Panc1 (cell line): ENCODE measurements around the gene MAPK8IP3. TPM values are rescaled to one million over a fixed set of nuclear protein-coding genes. Genes with fewer than 3 reads are reported as not detected.

ENCODE experiments used
- ATAC-seq: fragments of 200-7000 bp; cut with Tn5 transposase; 2 replicates; pipeline ENCODE4 v1.9.1; 2020; ENCODE audit warnings: mild to moderate bottlenecking, moderate library complexity
- BruUV-seq: library from RNA; stranded (reverse); fragments of 400-500 nt; replicated peaks from 2 replicates; lab custom pipeline; 2021; lab: Mats Ljungman, UMichigan
- CTCF ChIA-PET: fragments of 300-600 bp; sonication (Branson Sonifier 250); formaldehyde crosslinking; loops from one replicate; lab custom pipeline; 2022; ENCODE audit warnings: antibody characterized with exemption; lab: Charles Lee
- POLR2A ChIA-PET: fragments of 300-600 bp; sonication (Branson Sonifier 250); formaldehyde crosslinking; loops from one replicate; lab custom pipeline; 2022; ENCODE audit warnings: antibody characterized with exemption; lab: Charles Lee
- DNase-seq: peaks from one replicate; pipeline ENCODE4 v3.0.0-alpha.2; 2010; ENCODE audit warnings: low read depth, low spot score
- H3K27ac ChIP-seq: 2 replicates; pipeline ENCODE4 v1.5.1; 2011; ENCODE audit warnings: mild to moderate bottlenecking, low read length, inconsistent platforms
- H3K27me3 ChIP-seq: fragments of 200-500 bp; sonication (Bioruptor generic); 2 replicates; pipeline ENCODE4 v1.6.0; 2014; ENCODE audit warnings: low read length, inconsistent platforms; ENCODE audit not compliant: control insufficient read depth, insufficient read depth
- H3K36me3 ChIP-seq: fragments of 200-500 bp; sonication (Bioruptor generic); 2 replicates; pipeline ENCODE4 v1.5.1; 2014; ENCODE audit warnings: inconsistent platforms, mild to moderate bottlenecking, low read length, moderate library complexity; ENCODE audit not compliant: control insufficient read depth, insufficient read depth
- H3K4me1 ChIP-seq: 2 replicates; pipeline ENCODE4 v1.5.1; 2011; ENCODE audit warnings: inconsistent platforms, mild to moderate bottlenecking, low read length, moderate library complexity; ENCODE audit not compliant: control insufficient read depth, insufficient read depth
- H3K4me3 ChIP-seq, 2 experiments: 2 replicates each; pipeline ENCODE4 v1.5.1; 2011 to 2012; ENCODE audit warnings: low read depth in 2 of 2, low read length in 2 of 2, mild to moderate bottlenecking in 2 of 2, inconsistent platforms in 1 of 2, moderate library complexity in 1 of 2
- H3K9me3 ChIP-seq: fragments of 200-500 bp; sonication (Bioruptor generic); 2 replicates; pipeline ENCODE4 v1.5.1; 2014; ENCODE audit warnings: low read depth, mild to moderate bottlenecking, inconsistent platforms, low read length, moderate library complexity; ENCODE audit not compliant: control insufficient read depth, insufficient read depth
- POLR2AphosphoS5 ChIP-seq: IDR thresholded peaks from 2 replicates; pipeline ENCODE4 v1.6.1; 2012; ENCODE audit warnings: mild to moderate bottlenecking, low read depth, low read length, moderate library complexity
- SIN3A ChIP-seq: IDR thresholded peaks from 2 replicates; pipeline ENCODE4 v1.6.1; 2012; ENCODE audit warnings: low read depth, mild to moderate bottlenecking, low read length, moderate library complexity, borderline replicate concordance; ENCODE audit not compliant: insufficient read depth
- TCF7L2 ChIP-seq: IDR thresholded peaks from 2 replicates; pipeline ENCODE4 v1.6.1; 2011; ENCODE audit warnings: mild to moderate bottlenecking, low read depth, low read length, inconsistent platforms
- in situ Hi-C: cut with HindIII; loops from 2 replicates; pipeline ENCODE4 v1.10.0; 2016; ENCODE audit warnings: low sequenced_read_pairs, low pct_unique_long_range_greater_than_20kb
- intact Hi-C: fragments of 100-400 bp; cut with micrococcal nuclease; formaldehyde crosslinking; loops from one replicate; pipeline ENCODE4 v1.10.0; 2022; ENCODE audit not compliant: unreplicated experiment
- total RNA-seq: library from RNA; stranded (reverse); gene quantifications from one replicate; pipeline ENCODE4 v1.2.1, GENCODE V29; 2021; ENCODE audit not compliant: unreplicated experiment
- TF ChIP-seq, protein P1 (sequence below): fragments of 450-650 bp; IDR thresholded peaks from 2 replicates; pipeline ENCODE4 v1.5.1; 2017; ENCODE audit warnings: mild to moderate bottlenecking
- TF ChIP-seq, protein P2 (sequence below), 2 experiments: IDR thresholded peaks; 2 replicates each; pipeline ENCODE4 v1.6.1; 2011 to 2012; ENCODE audit warnings: low read depth in 2 of 2, control low read depth in 1 of 2, low read length in 1 of 2, mild to moderate bottlenecking in 1 of 2, moderate library complexity in 1 of 2; ENCODE audit not compliant: insufficient read depth in 1 of 2

Gene MAPK8IP3
- total RNA-seq, 1 experiment from 2014 or later, result 108 TPM

DNA sequence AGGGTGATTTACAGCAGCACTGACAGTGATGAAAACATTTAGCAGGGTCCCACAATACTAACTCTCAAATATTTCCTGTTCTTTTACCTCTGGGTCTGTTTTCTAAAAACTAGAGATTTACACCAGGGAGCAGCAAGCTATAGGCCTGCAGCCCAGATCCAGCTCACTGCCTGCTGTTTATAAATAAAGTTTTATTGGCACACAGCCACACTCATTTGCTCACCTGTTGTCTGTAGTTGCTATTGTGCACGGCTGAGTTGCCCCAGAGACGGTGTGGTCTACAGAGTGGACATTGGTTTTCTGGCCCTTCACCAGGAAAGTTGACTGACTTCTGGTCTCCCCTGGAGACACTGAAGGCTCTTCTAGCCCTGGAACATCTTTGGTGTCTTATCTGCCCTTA, 44.2 kb upstream of the MAPK8IP3 start:
- H3K9me3 ChIP-seq, result no peaks in the 10 kb centered on the region
- no peak for TF ChIP-seq TCF7L2
- no peak for TF ChIP-seq SIN3A
- TF ChIP-seq, protein P1, sequence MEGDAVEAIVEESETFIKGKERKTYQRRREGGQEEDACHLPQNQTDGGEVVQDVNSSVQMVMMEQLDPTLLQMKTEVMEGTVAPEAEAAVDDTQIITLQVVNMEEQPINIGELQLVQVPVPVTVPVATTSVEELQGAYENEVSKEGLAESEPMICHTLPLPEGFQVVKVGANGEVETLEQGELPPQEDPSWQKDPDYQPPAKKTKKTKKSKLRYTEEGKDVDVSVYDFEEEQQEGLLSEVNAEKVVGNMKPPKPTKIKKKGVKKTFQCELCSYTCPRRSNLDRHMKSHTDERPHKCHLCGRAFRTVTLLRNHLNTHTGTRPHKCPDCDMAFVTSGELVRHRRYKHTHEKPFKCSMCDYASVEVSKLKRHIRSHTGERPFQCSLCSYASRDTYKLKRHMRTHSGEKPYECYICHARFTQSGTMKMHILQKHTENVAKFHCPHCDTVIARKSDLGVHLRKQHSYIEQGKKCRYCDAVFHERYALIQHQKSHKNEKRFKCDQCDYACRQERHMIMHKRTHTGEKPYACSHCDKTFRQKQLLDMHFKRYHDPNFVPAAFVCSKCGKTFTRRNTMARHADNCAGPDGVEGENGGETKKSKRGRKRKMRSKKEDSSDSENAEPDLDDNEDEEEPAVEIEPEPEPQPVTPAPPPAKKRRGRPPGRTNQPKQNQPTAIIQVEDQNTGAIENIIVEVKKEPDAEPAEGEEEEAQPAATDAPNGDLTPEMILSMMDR, result no peak
- TF ChIP-seq, protein P2, sequence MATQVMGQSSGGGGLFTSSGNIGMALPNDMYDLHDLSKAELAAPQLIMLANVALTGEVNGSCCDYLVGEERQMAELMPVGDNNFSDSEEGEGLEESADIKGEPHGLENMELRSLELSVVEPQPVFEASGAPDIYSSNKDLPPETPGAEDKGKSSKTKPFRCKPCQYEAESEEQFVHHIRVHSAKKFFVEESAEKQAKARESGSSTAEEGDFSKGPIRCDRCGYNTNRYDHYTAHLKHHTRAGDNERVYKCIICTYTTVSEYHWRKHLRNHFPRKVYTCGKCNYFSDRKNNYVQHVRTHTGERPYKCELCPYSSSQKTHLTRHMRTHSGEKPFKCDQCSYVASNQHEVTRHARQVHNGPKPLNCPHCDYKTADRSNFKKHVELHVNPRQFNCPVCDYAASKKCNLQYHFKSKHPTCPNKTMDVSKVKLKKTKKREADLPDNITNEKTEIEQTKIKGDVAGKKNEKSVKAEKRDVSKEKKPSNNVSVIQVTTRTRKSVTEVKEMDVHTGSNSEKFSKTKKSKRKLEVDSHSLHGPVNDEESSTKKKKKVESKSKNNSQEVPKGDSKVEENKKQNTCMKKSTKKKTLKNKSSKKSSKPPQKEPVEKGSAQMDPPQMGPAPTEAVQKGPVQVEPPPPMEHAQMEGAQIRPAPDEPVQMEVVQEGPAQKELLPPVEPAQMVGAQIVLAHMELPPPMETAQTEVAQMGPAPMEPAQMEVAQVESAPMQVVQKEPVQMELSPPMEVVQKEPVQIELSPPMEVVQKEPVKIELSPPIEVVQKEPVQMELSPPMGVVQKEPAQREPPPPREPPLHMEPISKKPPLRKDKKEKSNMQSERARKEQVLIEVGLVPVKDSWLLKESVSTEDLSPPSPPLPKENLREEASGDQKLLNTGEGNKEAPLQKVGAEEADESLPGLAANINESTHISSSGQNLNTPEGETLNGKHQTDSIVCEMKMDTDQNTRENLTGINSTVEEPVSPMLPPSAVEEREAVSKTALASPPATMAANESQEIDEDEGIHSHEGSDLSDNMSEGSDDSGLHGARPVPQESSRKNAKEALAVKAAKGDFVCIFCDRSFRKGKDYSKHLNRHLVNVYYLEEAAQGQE (IDR thresholded peaks at IDR 0.05; ENCODE audit: insufficient read depth in 1 of 2, low read depth in 2 of 2, low read length in 1 of 2), result no peak
- no peak for TF ChIP-seq POLR2AphosphoS5
- no peak overlapping the region for H3K27ac ChIP-seq
- ATAC-seq (no peak), DNase-seq (no peak)
- no peaks in the 10 kb centered on the region for H3K27me3 ChIP-seq
- in situ Hi-C loops, result no loop called here
- POLR2A ChIA-PET, result no interaction called here
- H3K36me3 ChIP-seq, result peaks cover 19% of the 10 kb centered on the region
- CTCF ChIA-PET, result no interaction called here
- intact Hi-C loops, result no loop called here
- no peak overlapping the region for H3K4me3 ChIP-seq
- no TSS peak for BruUV-seq
- H3K4me1 ChIP-seq, result no peaks in the 10 kb centered on the region

DNA sequence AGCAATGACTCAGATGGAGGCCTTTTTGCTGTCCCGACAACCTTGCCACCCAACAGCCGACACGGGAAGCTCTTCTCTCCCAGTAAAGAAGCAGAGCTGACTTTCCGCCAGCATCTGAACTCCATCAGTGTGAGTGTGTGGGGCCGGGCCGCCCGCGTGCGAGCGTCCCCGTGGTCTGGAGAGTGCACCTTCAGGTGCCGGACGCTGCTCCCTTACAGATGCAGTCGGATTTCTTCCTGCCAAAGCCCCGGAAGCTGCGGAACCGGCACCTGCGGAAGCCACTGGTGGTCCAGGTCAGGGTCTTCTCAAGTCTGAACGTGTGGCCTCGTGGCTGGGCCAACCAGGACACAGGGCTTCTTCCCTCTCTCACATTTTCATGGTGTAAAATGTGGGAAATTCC, 43.5 kb upstream of the MAPK8IP3 start:
- H3K4me1 ChIP-seq, result no peaks in the 10 kb centered on the region
- H3K27ac ChIP-seq, result no peak overlapping the region
- H3K36me3 ChIP-seq, result peaks cover 24% of the 10 kb centered on the region
- no peaks in the 10 kb centered on the region for H3K9me3 ChIP-seq
- H3K27me3 ChIP-seq, result no peaks in the 10 kb centered on the region
- TF ChIP-seq POLR2AphosphoS5 (no peak), SIN3A (no peak), TCF7L2 (no peak)
- TF ChIP-seq, protein P1, result no peak
- TF ChIP-seq, protein P2 (IDR thresholded peaks at IDR 0.05; ENCODE audit: insufficient read depth in 1 of 2, low read depth in 2 of 2, low read length in 1 of 2), result no peak
- intact Hi-C loops (no loop called here), in situ Hi-C loops (no loop called here)
- ATAC-seq (no peak), DNase-seq (no peak)
- no peak overlapping the region for H3K4me3 ChIP-seq
- BruUV-seq, result no TSS peak
- POLR2A ChIA-PET, result no interaction called here
- CTCF ChIA-PET, result no interaction called here
